HepG2 (cell line): ENCODE results near the gene BLOC1S2.

Source experiments
- ARNT ChIP-seq: fragments of 450-650 bp; IDR thresholded peaks from 2 replicates; pipeline ENCODE4 v1.6.1; 2017
- JUN ChIP-seq: sonication (generic); formaldehyde crosslinking; IDR thresholded peaks from 2 replicates; pipeline ENCODE4 v1.4.0; 2020; ENCODE audit warnings: mild to moderate bottlenecking, missing genetic modification reagents
- JUND ChIP-seq: sonication (generic); formaldehyde crosslinking; IDR thresholded peaks from 2 replicates; pipeline ENCODE4 v1.8.0; 2022; ENCODE audit warnings: mild to moderate bottlenecking, missing genetic modification reagents
- LCORL ChIP-seq, 2 experiments: fragments of 450-650 bp in 1 of 2; sonication (generic) in 1 of 2; formaldehyde crosslinking in 1 of 2; IDR thresholded peaks; 2 replicates each; pipeline versions ENCODE4 v1.5.0 to v1.6.1; 2017 to 2020; ENCODE audit warnings: antibody characterized with exemption in 1 of 2, missing genetic modification reagents in 1 of 2
- MEF2D ChIP-seq: sonication (generic); formaldehyde crosslinking; IDR thresholded peaks from 2 replicates; pipeline ENCODE4 v1.5.1; 2020; ENCODE audit warnings: mild to moderate bottlenecking, missing genetic modification reagents
- NCOA2 ChIP-seq: sonication (generic); formaldehyde crosslinking; IDR thresholded peaks from 2 replicates; pipeline ENCODE4 v1.8.0; 2022; ENCODE audit warnings: inconsistent platforms
- RAD21 ChIP-seq: fragments of 450-650 bp; formaldehyde crosslinking; IDR thresholded peaks from 2 replicates; pipeline ENCODE4 v1.5.0; 2020; ENCODE audit warnings: mild to moderate bottlenecking
- SMC3 ChIP-seq: IDR thresholded peaks from 2 replicates; pipeline ENCODE4 v1.6.1; 2011; ENCODE audit warnings: low read length, improper control_type of control experiment
- ZKSCAN8 ChIP-seq: IDR thresholded peaks from 2 replicates; pipeline ENCODE4 v1.6.1; 2016; ENCODE audit warnings: borderline replicate concordance, missing genetic modification reagents, missing compliant biosample characterization
- ZNF124 ChIP-seq: sonication (generic); formaldehyde crosslinking; IDR thresholded peaks from 2 replicates; pipeline ENCODE4 v1.4.0; 2020; ENCODE audit warnings: missing genetic modification reagents
- ZNF703 ChIP-seq: sonication (generic); formaldehyde crosslinking; IDR thresholded peaks from 2 replicates; pipeline ENCODE4 v1.5.1; 2020; ENCODE audit warnings: missing genetic modification reagents, mild to moderate bottlenecking, moderate library complexity, borderline replicate concordance
- TF ChIP-seq, protein P1 (sequence below): sonication (generic); formaldehyde crosslinking; IDR thresholded peaks from 2 replicates; pipeline ENCODE4 v1.5.0; 2020; ENCODE audit warnings: mild to moderate bottlenecking, missing genetic modification reagents, moderate library complexity
- TF ChIP-seq, protein P2 (sequence below): sonication (generic); formaldehyde crosslinking; IDR thresholded peaks from 2 replicates; pipeline ENCODE4 v1.4.0; 2020; ENCODE audit warnings: low read depth, missing genetic modification reagents
- TF ChIP-seq, protein P3 (sequence below): sonication (generic); formaldehyde crosslinking; IDR thresholded peaks from 2 replicates; pipeline ENCODE4 v1.8.0; 2022; ENCODE audit warnings: missing genetic modification reagents, mild to moderate bottlenecking, moderate library complexity, borderline replicate concordance

DNA sequence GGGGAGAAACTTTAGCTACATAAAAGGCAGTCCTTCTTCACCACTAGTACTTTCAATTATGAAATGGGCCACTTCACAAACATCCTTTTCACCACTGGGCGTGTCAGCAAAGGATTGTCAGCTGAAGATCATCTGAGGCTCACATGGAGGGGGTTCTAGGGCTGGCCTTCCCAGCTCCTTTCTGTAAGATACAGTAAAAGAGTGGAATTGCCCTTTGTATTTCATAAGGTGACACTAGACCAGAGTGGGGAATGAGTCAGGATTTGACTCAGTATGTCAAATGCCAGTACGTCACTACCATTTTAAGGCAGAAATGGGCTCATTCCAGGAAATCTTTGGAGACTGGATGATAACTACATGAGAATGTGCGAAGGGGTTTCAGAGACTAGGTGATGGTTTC is 21.2 kb upstream of the BLOC1S2 start:
- TF ChIP-seq, protein P1, sequence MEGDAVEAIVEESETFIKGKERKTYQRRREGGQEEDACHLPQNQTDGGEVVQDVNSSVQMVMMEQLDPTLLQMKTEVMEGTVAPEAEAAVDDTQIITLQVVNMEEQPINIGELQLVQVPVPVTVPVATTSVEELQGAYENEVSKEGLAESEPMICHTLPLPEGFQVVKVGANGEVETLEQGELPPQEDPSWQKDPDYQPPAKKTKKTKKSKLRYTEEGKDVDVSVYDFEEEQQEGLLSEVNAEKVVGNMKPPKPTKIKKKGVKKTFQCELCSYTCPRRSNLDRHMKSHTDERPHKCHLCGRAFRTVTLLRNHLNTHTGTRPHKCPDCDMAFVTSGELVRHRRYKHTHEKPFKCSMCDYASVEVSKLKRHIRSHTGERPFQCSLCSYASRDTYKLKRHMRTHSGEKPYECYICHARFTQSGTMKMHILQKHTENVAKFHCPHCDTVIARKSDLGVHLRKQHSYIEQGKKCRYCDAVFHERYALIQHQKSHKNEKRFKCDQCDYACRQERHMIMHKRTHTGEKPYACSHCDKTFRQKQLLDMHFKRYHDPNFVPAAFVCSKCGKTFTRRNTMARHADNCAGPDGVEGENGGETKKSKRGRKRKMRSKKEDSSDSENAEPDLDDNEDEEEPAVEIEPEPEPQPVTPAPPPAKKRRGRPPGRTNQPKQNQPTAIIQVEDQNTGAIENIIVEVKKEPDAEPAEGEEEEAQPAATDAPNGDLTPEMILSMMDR (CRISPR knock-in tag): no peak
- TF ChIP-seq ZKSCAN8 (CRISPR knock-in tag) (no peak), NCOA2 (CRISPR knock-in tag) (no peak), ZNF124 (CRISPR knock-in tag) (no peak), RAD21 (CRISPR knock-in tag) (no peak), MEF2D (CRISPR knock-in tag) (no peak), ARNT (no peak), SMC3 (no peak), LCORL (IDR thresholded peaks at IDR 0.05) (no peak), LCORL (CRISPR knock-in tag; IDR thresholded peaks at IDR 0.05) (no peak), ZNF703 (CRISPR knock-in tag) (no peak), JUN (CRISPR knock-in tag) (no peak), JUND (no peak)
- TF ChIP-seq, protein P2, sequence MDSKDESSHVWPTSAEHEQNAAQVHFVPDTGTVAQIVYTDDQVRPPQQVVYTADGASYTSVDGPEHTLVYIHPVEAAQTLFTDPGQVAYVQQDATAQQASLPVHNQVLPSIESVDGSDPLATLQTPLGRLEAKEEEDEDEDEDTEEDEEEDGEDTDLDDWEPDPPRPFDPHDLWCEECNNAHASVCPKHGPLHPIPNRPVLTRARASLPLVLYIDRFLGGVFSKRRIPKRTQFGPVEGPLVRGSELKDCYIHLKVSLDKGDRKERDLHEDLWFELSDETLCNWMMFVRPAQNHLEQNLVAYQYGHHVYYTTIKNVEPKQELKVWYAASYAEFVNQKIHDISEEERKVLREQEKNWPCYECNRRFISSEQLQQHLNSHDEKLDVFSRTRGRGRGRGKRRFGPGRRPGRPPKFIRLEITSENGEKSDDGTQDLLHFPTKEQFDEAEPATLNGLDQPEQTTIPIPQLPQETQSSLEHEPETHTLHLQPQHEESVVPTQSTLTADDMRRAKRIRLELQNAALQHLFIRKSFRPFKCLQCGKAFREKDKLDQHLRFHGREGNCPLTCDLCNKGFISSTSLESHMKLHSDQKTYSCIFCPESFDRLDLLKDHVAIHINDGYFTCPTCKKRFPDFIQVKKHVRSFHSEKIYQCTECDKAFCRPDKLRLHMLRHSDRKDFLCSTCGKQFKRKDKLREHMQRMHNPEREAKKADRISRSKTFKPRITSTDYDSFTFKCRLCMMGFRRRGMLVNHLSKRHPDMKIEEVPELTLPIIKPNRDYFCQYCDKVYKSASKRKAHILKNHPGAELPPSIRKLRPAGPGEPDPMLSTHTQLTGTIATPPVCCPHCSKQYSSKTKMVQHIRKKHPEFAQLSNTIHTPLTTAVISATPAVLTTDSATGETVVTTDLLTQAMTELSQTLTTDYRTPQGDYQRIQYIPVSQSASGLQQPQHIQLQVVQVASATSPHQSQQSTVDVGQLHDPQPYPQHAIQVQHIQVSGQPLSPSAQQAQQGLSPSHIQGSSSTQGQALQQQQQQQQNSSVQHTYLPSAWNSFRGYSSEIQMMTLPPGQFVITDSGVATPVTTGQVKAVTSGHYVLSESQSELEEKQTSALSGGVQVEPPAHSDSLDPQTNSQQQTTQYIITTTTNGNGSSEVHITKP (CRISPR knock-in tag): no peak
- TF ChIP-seq, protein P3, sequence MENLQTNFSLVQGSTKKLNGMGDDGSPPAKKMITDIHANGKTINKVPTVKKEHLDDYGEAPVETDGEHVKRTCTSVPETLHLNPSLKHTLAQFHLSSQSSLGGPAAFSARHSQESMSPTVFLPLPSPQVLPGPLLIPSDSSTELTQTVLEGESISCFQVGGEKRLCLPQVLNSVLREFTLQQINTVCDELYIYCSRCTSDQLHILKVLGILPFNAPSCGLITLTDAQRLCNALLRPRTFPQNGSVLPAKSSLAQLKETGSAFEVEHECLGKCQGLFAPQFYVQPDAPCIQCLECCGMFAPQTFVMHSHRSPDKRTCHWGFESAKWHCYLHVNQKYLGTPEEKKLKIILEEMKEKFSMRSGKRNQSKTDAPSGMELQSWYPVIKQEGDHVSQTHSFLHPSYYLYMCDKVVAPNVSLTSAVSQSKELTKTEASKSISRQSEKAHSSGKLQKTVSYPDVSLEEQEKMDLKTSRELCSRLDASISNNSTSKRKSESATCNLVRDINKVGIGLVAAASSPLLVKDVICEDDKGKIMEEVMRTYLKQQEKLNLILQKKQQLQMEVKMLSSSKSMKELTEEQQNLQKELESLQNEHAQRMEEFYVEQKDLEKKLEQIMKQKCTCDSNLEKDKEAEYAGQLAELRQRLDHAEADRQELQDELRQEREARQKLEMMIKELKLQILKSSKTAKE (CRISPR knock-in tag): no peak
